ENCODE measurements around the gene ERICH4. TPM values are rescaled to one million over a fixed set of nuclear protein-coding genes. Genes with fewer than 3 reads are reported as not detected.

ERICH4 gene
- total and polyA plus RNA-seq, 2 of the 13 experiments (the other 11 are each of a cell fraction or from before 2014, with no cell fraction given): 0.40 to 0.64 TPM

- in situ Hi-C loops (cut with HindIII; ENCODE audit: extremely low pct_ligation_motif_present, low pct_unique_long_range_greater_than_20kb) (no loop called here), intact Hi-C loops (cut with micrococcal nuclease; ENCODE audit: unreplicated experiment) (no loop called here)
- ATAC-seq: no peak
- H2AFZ ChIP-seq (ENCODE audit: low read length): no peak overlapping the region
- H3K4me3 ChIP-seq (replicated peaks in 1 of 3; ENCODE audit: insufficient read depth in 1 of 3, low read depth in 2 of 3, low read length in 3 of 3): no peak overlapping the region
- WGBS (ENCODE audit: low lambda C conversion rate): 38% methylated on average over 5 of the region's 5 CpGs
- no peaks in the 10 kb centered on the region for H4K20me1 ChIP-seq (ENCODE audit: insufficient read depth, low read length)
- H3K79me2 ChIP-seq (ENCODE audit: insufficient read depth, low read length): no peaks in the 10 kb centered on the region
- BruUV-seq (replicated peaks): no TSS peak
- TF ChIP-seq MED8 (CRISPR knock-in tag; IDR thresholded peaks at IDR 0.05; ENCODE audit: insufficient replicate concordance): no peak
- TF ChIP-seq JARID2 (CRISPR knock-in tag; IDR thresholded peaks at IDR 0.05; ENCODE audit: insufficient replicate concordance): no peak
- TF ChIP-seq RFXAP (CRISPR knock-in tag; IDR thresholded peaks at IDR 0.05; ENCODE audit: borderline replicate concordance): no peak
- TF ChIP-seq ONECUT2 (CRISPR knock-in tag; IDR thresholded peaks at IDR 0.05): no peak
- TF ChIP-seq ZNF546 (CRISPR knock-in tag; conservative IDR thresholded peaks at IDR 0.05): no peak
- no peak for TF ChIP-seq SNAPC5 (CRISPR knock-in tag; IDR thresholded peaks at IDR 0.05; ENCODE audit: borderline replicate concordance)
- TF ChIP-seq CHD2 (IDR thresholded peaks at IDR 0.05; ENCODE audit: low read depth, low read length): no peak
- no peak for TF ChIP-seq ATF1 (CRISPR knock-in tag; IDR thresholded peaks at IDR 0.05)
- TF ChIP-seq ZNF20 (CRISPR knock-in tag; IDR thresholded peaks at IDR 0.05): no peak
- TF ChIP-seq HMGXB4 (CRISPR knock-in tag; IDR thresholded peaks at IDR 0.05; ENCODE audit: borderline replicate concordance in 1 of 2, low read depth in 1 of 2): no peak
- TF ChIP-seq, protein P1, sequence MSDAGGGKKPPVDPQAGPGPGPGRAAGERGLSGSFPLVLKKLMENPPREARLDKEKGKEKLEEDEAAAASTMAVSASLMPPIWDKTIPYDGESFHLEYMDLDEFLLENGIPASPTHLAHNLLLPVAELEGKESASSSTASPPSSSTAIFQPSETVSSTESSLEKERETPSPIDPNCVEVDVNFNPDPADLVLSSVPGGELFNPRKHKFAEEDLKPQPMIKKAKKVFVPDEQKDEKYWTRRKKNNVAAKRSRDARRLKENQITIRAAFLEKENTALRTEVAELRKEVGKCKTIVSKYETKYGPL (CRISPR knock-in tag; IDR thresholded peaks at IDR 0.05): no peak
- no peak for TF ChIP-seq E2F2 (CRISPR knock-in tag; IDR thresholded peaks at IDR 0.05; ENCODE audit: borderline replicate concordance)
- H3K9ac ChIP-seq (ENCODE audit: insufficient read depth, low read depth, low read length): no peak overlapping the region
- no peak overlapping the region for H3K27ac ChIP-seq (ENCODE audit: extremely low read length, insufficient read depth, low read length)
- H3K27me3 ChIP-seq (ENCODE audit: control insufficient read depth in 1 of 2, insufficient read depth in 2 of 2, low read length in 2 of 2): peaks cover 0 to 4% of the 10 kb centered on the region in 2 experiments; a peak in 1 of 5 replicates
- H3K4me2 ChIP-seq (ENCODE audit: low read depth, low read length): no peak overlapping the region
- H3K9me3 ChIP-seq (ENCODE audit: low read length): no peaks in the 10 kb centered on the region
- ChIA-PET POLR2A (no interaction called here), CTCF (ENCODE audit: low intra/inter-chr PET ratio, low total read pairs) (no interaction called here)
- no peak for DNase-seq (ENCODE audit: low spot score)
- H3K4me1 ChIP-seq (ENCODE audit: insufficient read depth, low read length): peaks cover 30% of the 10 kb centered on the region
- no peak for FAIRE-seq
- H3K36me3 ChIP-seq (replicated peaks in 1 of 2; ENCODE audit: control insufficient read depth in 1 of 2, insufficient read depth in 2 of 2, low read length in 2 of 2): no peaks in the 10 kb centered on the region
Measured at GRCh38 chr19:41445575-41445974, 2.6 kb downstream of the ERICH4 start.

Measured in HepG2 (cell line).